Measurements from ENCODE around the gene IRF6. TPM values are rescaled to one million over a fixed set of nuclear protein-coding genes. Genes with fewer than 3 reads are reported as not detected.
A peak's percentile ranks its signal among the peaks of the same experiment; 100 is the strongest.

IRF6 gene
- total RNA-seq, 1 donor from 2014 or later: 0.42 TPM

- Mint-ChIP-seq H3K4me1 (peaks cover 20% of the 10 kb centered on the region), H3K4me3 (peak overlapping the region; percentile 99), H3K36me3 (ENCODE audit: low read depth) (peaks cover 48% of the 10 kb centered on the region), H3K27me3 (peaks cover 9% of the 10 kb centered on the region), H3K27ac (peak overlapping the region; percentile 98), H3K9me3 (peaks cover 3% of the 10 kb centered on the region)
- ChIA-PET CTCF (interaction anchor here (0.6 to 1.6 kb wide), 4 partner anchors 8 to 35 kb away, joined by 3 to 4 read pairs (median 4); no protein-coding TSS in a partner anchor), POLR2A (interaction anchor here (0.6 to 3.5 kb wide), 7 partner anchors 9 to 45 kb away, joined by 3 to 50 read pairs (median 9); partner anchors contain the start of genes TRAF3IP3 and UTP25)
- intact Hi-C loops (cut with micrococcal nuclease): loop anchor here (1.0 to 10.0 kb wide), 4 partner anchors 27 to 1544 kb away; partner anchors contain the start of genes RCOR3, TRAF3IP3 and TRAF5
- no peak for TF ChIP-seq CTCF (IDR thresholded peaks at IDR 0.05)
- no peak for ATAC-seq (ENCODE audit: low read depth)
- DNase-seq: no peak
Measured at GRCh38 chr1:209783386-209783785, 22.6 kb downstream of the IRF6 start.

- Mint-ChIP-seq H3K36me3 (ENCODE audit: low read depth) (peaks cover 77% of the 10 kb centered on the region), H3K4me3 (no peak overlapping the region), H3K9me3 (no peaks in the 10 kb centered on the region), H3K27ac (peak overlapping the region; percentile 36), H3K27me3 (peaks cover 2% of the 10 kb centered on the region), H3K4me1 (peaks cover 20% of the 10 kb centered on the region)
- DNase-seq: no peak
- POLR2A ChIA-PET: interaction anchor here (1.8 kb wide), 1 partner anchor 12 kb away, joined by 14 read pairs; no protein-coding TSS in a partner anchor
- no peak for TF ChIP-seq CTCF (IDR thresholded peaks at IDR 0.05)
- CTCF ChIA-PET: no interaction called here
- ATAC-seq (ENCODE audit: low read depth): no peak
- intact Hi-C loops (cut with micrococcal nuclease): loop anchor here (5.0 to 10.0 kb wide), 3 partner anchors 33 to 1547 kb away; partner anchors contain the start of genes RCOR3 and TRAF5
Measured at GRCh38 chr1:209780268-209780667, 25.7 kb downstream of the IRF6 start.

GRCh38 chr1:209778102-209778501 is 27.8 kb downstream of the IRF6 start:
- H3K4me3 Mint-ChIP-seq: no peak overlapping the region
- DNase-seq (no peak), ATAC-seq (ENCODE audit: low read depth) (no peak)
- peaks cover 79% of the 10 kb centered on the region for H3K36me3 Mint-ChIP-seq (ENCODE audit: low read depth)
- CTCF ChIA-PET: no interaction called here
- intact Hi-C loops (cut with micrococcal nuclease): no loop called here
- TF ChIP-seq CTCF (IDR thresholded peaks at IDR 0.05): no peak
- POLR2A ChIA-PET: interaction anchor here (0.9 to 2.2 kb wide), 3 partner anchors 9 to 22 kb away, joined by 3 to 9 read pairs (median 7); partner anchors contain the start of gene TRAF3IP3
- no peaks in the 10 kb centered on the region for H3K27me3 Mint-ChIP-seq
- no peaks in the 10 kb centered on the region for H3K4me1 Mint-ChIP-seq
- H3K9me3 Mint-ChIP-seq: no peaks in the 10 kb centered on the region
- no peak overlapping the region for H3K27ac Mint-ChIP-seq

GRCh38 chr1:209777587-209777986 is 28.4 kb downstream of the IRF6 start:
- H3K4me1 Mint-ChIP-seq: no peaks in the 10 kb centered on the region

More at GRCh38 chr1:209777587-209777986, 28.4 kb downstream of the IRF6 start:
- TF ChIP-seq CTCF (IDR thresholded peaks at IDR 0.05): no peak
- ATAC-seq (ENCODE audit: low read depth) (no peak), DNase-seq (no peak)
- peak overlapping the region; percentile 53 for H3K27ac Mint-ChIP-seq
- no peaks in the 10 kb centered on the region for H3K9me3 Mint-ChIP-seq
- H3K4me3 Mint-ChIP-seq: no peak overlapping the region
- peaks cover 76% of the 10 kb centered on the region for H3K36me3 Mint-ChIP-seq (ENCODE audit: low read depth)
- no peaks in the 10 kb centered on the region for H3K27me3 Mint-ChIP-seq
- ChIA-PET POLR2A (interaction anchor here (1.8 to 2.2 kb wide), 2 partner anchors 9 to 21 kb away, joined by 7 to 9 read pairs; partner anchors contain the start of gene TRAF3IP3), CTCF (no interaction called here)
- intact Hi-C loops (cut with micrococcal nuclease): no loop called here
